GM18951 (cell line): ENCODE data around the gene MXRA7.

Experiments used
- POLR2A ChIP-seq: IDR thresholded peaks from 4 replicates; pipeline ENCODE4 v1.6.1; 2011; ENCODE audit warnings: mild to moderate bottlenecking; ENCODE audit not compliant: insufficient read length, insufficient read depth; ENCODE audit errors: extremely low read depth
- in situ Hi-C: fragments of 300-500 bp; cut with MboI; formaldehyde crosslinking; loops from one replicate; pipeline ENCODE4 v1.12.0; 2022; ENCODE audit warnings: low sequenced_read_pairs, mixed read lengths, inconsistent platforms; ENCODE audit not compliant: unreplicated experiment

The MXRA7 gene

DNA sequence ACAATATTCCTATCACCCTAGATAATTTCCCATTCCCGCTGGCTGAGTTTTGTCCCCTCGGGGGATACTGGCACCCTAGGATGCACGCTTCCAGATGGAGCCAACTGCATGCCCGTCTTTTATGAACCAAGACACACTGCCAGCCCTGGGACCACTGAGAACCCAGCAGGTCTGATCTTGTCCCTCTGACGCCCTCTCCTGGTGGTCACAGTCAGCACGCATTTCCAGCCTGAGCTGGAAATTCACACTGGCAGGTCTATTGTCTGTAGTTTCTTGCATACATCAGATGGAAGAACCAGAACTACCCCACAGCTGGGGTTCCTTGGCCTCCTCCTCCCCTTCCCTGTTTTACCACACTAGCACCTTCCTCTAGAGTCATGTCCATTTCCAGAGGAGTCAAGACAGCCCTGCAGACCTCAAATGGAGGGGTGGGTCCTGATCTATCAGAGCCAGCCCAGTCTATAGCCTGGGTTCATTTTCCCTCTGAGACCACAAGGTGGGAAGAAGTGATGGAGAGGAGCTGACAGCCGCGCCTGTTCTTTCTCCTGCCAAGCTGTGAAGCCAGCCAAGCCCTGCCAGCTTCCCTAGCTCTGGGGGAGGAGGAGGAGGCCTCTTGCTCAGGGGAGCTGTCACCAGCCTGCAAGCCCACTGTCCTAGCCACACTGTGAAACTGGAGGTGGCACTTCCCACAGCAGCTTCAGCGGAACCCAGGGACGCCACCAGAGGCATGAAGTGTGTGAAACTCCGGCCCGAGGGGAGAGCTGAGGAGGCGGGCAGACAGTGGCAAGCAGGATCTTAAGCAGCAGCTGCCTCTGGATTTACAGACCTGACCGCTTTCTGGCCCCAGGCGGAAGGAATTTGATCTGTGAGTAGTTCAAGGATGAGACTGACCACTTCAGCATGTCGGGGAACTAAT is 29.3 kb downstream of the MXRA7 start:
- in situ Hi-C loops = no loop called here
- TF ChIP-seq POLR2A = no peak

DNA sequence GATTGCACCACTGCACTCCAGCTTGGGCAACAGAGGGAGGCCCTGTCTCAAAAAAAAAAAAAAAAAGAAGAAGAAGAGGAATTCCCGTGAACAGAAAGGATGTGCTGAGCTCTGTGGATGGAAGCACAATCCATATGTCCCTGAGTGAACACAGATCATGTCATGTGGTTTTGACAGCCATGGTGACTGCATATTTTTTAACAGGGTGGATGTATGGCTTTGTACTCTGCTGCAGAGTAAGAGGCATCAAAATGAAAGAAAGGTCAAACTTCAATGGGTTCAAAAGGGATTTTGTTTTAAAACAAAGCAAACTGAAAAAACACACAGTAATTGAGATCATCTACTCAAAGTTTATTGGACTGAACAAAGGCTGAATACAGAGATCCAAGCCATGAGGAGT is 31.5 kb downstream of the MXRA7 start:
- TF ChIP-seq POLR2A = no peak
- in situ Hi-C loops = no loop called here

DNA sequence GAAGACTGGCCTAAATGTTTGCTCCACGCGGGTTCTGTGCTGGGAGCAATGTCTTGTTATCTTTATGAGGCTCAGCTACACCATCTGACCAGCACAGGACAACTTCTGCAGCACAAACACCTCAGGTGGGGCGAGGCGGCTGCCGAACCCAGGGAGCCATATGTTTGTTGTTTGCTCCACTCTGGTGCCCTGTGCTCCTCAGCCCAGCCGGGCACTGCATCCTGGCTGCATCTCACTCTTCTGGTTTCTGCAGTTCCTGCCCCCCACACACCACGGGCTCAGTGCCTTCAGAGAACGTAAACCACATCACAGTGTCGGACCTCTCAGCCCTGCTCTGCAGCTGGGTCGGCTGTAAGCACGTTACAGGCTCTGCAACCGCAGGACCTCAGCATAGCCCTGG is 32.4 kb downstream of the MXRA7 start:
- no peak for TF ChIP-seq POLR2A
- in situ Hi-C loops = no loop called here

DNA sequence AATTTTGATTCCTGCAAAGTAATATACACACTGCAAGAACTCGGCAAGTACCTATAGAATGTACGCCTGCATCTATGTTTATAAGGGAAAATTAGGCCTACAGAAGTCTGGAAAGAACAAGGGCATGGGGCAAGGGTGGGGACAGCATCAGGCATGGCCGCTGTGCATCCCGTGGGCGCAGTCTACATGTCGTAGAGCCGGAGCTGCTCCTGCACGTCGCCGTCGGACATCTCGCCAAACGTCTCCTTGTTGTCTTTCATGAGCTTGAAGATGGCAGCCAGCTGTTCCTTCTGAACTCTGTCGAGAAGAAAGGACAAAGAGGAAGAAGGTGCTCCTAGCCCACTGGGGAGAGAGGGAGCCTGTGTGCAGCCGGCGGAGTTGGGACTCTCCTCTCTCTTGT is 33.4 kb downstream of the MXRA7 start:
- no peak for TF ChIP-seq POLR2A
- in situ Hi-C loops = no loop called here

DNA sequence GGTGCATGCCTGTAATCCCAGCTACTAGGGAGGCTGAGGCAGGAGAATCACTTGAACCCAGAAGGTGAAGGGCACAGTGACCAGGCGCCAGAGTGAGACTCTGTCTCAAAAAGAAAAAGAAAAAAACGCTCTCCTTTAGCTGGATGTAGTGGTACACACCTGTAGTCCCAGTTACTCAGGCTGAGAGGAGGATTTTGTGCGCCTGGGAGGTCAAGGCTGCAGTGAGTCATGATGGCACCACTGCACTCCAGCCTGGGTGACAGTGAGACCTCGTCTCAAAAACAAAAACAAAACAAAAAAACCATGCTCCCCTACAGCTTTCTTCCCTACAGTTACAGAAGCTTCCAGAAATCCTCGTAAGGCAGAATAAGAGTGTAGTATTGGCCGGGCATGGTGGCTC is 34.1 kb downstream of the MXRA7 start:
- in situ Hi-C loops = no loop called here
- no peak for TF ChIP-seq POLR2A

DNA sequence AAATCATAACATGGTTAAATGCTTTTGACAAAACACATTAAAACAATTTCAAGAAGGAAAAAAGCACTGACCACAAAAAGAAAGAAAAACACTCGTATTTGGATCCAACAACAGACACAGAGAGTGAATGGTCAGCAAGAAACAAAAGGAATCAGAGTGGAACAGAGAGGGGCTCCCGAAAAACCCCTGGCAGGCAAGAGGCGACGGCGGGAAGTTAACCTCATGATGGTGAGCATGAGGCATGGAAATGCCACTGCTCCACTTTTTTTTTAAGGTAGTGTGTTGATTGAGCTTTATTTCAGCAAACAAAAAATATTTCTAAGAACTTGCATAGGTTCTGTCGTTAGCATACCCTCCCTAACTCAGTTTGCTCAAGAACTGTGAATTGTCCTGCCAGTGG is 35.1 kb downstream of the MXRA7 start:
- in situ Hi-C loops = no loop called here
- no peak for TF ChIP-seq POLR2A

DNA sequence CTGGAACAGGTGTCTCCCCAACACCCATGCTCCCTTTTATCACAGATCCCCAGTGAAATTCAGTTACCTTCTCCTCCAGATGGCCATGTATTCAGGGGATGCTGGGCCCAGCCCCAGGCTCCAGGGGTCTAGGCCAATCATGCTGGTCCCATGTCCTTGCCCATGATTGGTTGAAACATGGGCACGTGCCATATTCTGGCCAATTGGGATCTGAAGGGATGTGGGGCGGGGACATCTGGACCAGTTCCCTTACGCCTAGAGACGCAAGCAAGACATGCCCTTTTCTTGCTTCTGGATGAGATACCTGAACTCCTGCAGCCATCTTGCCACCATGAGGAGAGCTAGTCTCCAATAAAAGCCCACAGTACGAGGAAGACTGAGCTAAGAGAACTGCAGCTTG is 36.2 kb downstream of the MXRA7 start:
- TF ChIP-seq POLR2A = no peak
- in situ Hi-C loops = no loop called here

DNA sequence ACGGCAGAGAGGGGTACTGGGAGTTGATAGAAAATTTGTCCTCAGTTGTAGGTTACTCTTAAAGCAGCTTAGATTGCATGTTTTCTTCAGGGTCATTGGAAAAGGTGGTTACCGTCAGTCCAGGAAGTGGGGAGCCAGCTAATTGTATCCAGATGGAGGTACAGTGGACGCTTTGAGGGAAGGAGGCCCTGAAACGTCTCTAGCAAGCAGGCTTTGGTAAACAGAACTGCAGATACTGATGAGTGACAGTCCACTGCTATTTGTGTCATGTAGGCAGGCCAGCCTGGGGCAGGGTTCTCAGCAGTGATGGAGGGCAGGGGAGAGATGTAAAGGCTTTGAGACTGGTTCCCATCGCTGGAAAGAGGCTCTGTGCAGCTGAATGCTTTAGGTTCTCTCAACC is 37.0 kb downstream of the MXRA7 start:
- in situ Hi-C loops = no loop called here
- TF ChIP-seq POLR2A = no peak

DNA sequence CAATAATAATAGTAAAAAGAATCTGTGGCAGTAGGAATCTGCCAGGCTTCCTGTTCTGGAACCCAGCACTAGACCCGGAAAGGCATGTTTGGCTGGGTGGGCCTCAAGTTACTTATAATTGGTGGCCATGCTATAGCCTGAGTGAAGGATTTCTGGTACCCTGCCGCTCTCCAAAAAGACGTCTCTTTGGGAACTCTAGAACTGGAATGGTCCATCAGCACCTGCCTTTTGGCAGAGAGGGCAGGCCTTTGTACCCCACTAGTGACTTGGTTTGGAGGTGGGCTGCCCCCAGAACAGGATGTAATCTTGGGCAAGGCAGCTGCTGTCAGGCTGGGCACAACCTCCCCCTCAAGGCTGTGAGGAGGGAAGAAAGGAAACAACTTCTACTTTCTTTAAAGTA is 37.9 kb downstream of the MXRA7 start:
- TF ChIP-seq POLR2A = no peak
- in situ Hi-C loops = no loop called here

DNA sequence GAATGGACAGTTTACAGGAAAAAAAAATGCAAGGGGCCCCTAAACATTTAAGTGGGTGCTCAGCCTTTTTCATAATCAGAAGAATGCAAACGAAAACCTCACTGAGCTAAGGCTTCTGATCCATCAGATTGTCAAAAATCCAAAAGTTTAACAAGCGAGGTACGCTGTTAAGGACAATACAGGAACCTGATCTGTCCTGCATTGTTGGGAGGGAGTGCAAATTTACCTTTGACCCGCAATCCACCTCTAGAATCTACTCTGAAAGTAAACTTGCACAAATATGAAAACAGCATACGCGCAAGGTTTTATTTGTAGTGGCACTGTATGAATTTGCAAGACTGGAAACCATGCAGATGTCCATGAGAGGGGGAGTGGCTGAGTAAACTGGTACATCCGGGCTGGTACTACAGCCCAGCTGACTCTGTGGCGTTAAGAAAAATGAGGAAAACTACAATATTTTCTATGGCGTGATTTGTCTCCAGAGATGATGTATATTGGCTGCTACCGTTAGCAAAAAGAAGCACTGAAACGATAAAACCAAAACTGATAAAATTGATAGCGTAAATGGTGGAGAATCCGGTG is 38.4 kb downstream of the MXRA7 start:
- no peak for TF ChIP-seq POLR2A
- in situ Hi-C loops = no loop called here

DNA sequence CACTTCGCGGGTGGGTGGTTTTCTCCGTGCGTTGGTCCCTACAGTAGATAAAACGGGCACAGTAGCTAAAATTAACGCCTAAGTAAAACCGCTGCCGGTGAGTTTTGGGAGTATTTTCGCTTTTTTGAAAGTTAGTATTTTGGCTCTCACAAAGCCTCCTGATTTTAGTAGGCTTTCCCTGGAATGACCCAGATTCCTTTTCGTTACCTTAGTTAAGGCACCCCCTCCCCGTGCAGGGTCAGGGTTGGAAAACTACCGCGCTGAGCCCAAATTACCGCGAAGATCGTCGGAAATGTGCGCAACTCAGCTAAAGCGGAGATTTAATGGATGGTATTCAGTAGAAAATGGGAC is 38.9 kb downstream of the MXRA7 start:
- in situ Hi-C loops = no loop called here
- peak; percentile 73 for TF ChIP-seq POLR2A

DNA sequence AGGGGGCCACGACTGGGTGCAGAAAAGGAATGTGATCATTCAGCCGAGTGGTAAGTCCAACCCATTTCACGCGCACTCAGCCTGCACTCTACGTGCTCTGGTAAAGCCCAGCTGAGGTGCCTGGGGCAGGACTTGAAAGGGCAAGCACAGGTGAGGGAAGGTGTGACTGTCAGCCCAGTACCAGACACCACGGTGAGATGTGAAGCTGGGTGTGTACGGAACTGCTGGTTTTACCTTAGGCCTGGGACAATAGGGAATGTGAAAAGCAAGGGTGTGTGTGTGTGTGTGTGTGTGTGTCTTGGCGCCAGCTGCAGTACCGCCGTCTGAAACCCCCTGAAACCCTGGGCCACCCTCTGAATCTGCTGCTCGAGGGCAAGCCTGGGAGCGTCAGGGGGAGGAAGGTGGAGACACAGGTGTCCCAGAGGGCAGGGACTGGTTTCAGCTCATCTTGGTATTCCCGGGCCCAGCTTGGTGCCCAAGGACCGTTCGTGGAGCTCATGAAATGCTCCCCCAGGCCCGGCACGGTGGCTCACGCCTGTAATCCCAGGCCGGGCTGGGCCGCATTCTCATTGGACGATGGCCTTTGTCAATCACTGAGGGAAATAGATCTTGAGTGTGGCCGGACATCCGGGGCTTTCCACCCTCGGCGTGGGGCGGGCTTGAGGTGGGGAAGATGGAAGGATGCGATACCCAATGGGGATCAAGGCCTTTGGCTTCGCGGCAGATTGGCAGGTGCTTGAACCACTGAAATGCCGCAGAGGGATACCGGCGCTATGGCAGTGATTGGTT is 39.4 kb downstream of the MXRA7 start:
- in situ Hi-C loops = no loop called here
- TF ChIP-seq POLR2A = peak; percentile 61

DNA sequence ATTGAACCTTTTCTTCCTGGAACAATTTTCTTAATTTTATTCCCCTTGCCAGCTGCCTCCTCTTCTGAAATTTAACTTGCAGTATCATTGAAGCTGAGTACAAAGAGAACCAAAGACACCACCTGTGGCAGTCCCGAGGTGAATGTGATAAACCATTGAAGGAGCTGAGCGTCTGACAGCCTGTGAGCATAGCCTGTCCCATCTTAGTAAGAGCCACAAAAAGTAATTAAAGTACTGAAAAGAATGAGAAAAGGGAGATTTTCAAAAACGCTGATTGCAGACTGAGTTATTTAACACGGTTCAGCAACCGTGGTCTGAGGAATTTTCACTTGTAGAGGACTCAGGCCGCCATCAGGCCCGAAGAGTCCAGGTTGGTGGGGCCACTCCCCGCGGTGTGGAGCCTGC is 40.0 kb downstream of the MXRA7 start:
- in situ Hi-C loops = no loop called here
- no peak for TF ChIP-seq POLR2A
